HEK293T (cell line): ENCODE results near the gene ACSF3.

Source experiments
- BHLHE40 ChIP-seq: fragments of 450-650 bp; IDR thresholded peaks from 2 replicates; pipeline ENCODE4 v1.6.1; 2016; ENCODE audit warnings: mild to moderate bottlenecking, moderate library complexity, borderline replicate concordance
- ELF4 ChIP-seq: fragments of 450-650 bp; IDR thresholded peaks from 2 replicates; pipeline ENCODE4 v1.6.1; 2017; ENCODE audit warnings: antibody characterized with exemption
- FOXM1 ChIP-seq: fragments of 450-650 bp; IDR thresholded peaks from 2 replicates; pipeline ENCODE4 v1.6.1; 2017; ENCODE audit warnings: mild to moderate bottlenecking, borderline replicate concordance
- SP1 ChIP-seq: fragments of 450-650 bp; IDR thresholded peaks from 2 replicates; pipeline ENCODE4 v1.6.1; 2017
- SUZ12 ChIP-seq: fragments of 450-650 bp; IDR thresholded peaks from 2 replicates; pipeline ENCODE4 v1.6.1; 2016; ENCODE audit warnings: mild to moderate bottlenecking
- TF ChIP-seq, protein P1 (sequence below): fragments of 450-650 bp; IDR thresholded peaks from 2 replicates; pipeline ENCODE4 v1.6.1; 2016

DNA sequence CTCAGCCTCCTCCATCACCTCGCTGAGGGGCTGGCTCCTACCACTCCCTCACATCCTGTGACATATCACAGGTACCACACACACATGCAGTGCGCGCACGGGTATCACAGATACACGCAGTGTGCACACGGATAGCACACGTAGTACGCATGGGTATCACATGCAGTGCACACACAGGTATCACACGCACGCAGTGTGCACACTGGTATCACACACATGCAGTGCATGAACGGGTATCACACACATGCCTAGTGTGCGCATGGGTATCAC lies 30.1 kb downstream of the ACSF3 start:
- TF ChIP-seq SP1 (no peak), ELF4 (no peak), BHLHE40 (no peak), SUZ12 (no peak), FOXM1 (no peak)
- TF ChIP-seq, protein P1, sequence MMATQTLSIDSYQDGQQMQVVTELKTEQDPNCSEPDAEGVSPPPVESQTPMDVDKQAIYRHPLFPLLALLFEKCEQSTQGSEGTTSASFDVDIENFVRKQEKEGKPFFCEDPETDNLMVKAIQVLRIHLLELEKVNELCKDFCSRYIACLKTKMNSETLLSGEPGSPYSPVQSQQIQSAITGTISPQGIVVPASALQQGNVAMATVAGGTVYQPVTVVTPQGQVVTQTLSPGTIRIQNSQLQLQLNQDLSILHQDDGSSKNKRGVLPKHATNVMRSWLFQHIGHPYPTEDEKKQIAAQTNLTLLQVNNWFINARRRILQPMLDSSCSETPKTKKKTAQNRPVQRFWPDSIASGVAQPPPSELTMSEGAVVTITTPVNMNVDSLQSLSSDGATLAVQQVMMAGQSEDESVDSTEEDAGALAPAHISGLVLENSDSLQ = no peak
